Ishikawa (cell line): ENCODE data around the gene TTLL6.

Experiments
- EGR1 ChIP-seq: IDR thresholded peaks from 2 replicates; pipeline ENCODE4 v1.6.1; 2012
- FOXM1 ChIP-seq: IDR thresholded peaks from 2 replicates; pipeline ENCODE4 v1.6.1; 2012; ENCODE audit warnings: low read depth, borderline replicate concordance
- RAD21 ChIP-seq: IDR thresholded peaks from 2 replicates; pipeline ENCODE4 v1.6.1; 2012; ENCODE audit warnings: low read depth
- TAF1 ChIP-seq: IDR thresholded peaks from 2 replicates; pipeline ENCODE4 v1.6.1; 2012; ENCODE audit warnings: low read depth, mild to moderate bottlenecking

DNA sequence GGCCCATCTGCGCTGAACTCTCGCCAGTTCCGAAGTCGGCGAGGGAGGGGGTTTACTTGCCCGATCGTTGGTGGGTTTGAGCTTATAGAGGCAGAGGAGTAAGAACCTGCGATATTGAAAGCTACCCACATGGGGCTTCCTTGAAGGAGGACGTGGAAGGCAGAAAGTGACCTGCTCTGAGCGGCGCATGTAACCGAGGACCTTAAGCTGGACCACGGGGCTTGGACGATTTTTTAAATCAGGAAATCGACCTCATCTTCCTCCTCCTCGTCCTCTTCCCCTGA, 92.1 kb downstream of the TTLL6 start:
- TF ChIP-seq TAF1 = no peak
- no peak for TF ChIP-seq FOXM1
- no peak for TF ChIP-seq RAD21
- TF ChIP-seq EGR1 = no peak
